Stimulated activated naive B cell treated with anti-CD40 and anti-IgM and Interleukin-4, amounts not matched to agents 10 μg/mL and 1 μg/mL and 100 μg/mL, for 72 hours (primary cell): ENCODE measurements around the gene YBX3.
A peak's percentile ranks its signal among the peaks of the same experiment; 100 is the strongest.

Experiments
- ATAC-seq, 2 donors: fragments of 150-1000 bp; cut with Tn5 transposase; replicated peaks; 2 replicates each; pipeline ENCODE4 v1.10.0; 2021; ENCODE audit warnings: moderate library complexity in 1 of 2
- DNase-seq: peaks from one replicate; pipeline ENCODE4 v3.0.0; 2021
- H3K27ac Mint-ChIP-seq: one replicate; pipeline ENCODE4 v1.8.0; 2022; ENCODE audit warnings: mild to moderate bottlenecking, mixed read lengths
- H3K27me3 Mint-ChIP-seq, 2 donors: one replicate each; pipeline ENCODE4 v1.8.0; 2022; ENCODE audit warnings: mixed read lengths in 2 of 2
- H3K36me3 Mint-ChIP-seq, 2 donors: one replicate each; pipeline ENCODE4 v1.8.0; 2022; ENCODE audit warnings: mixed read lengths in 2 of 2, mild to moderate bottlenecking in 1 of 2
- H3K4me1 Mint-ChIP-seq, 2 donors: one replicate each; pipeline ENCODE4 v1.8.0; 2022; ENCODE audit warnings: mixed read lengths in 2 of 2, mild to moderate bottlenecking in 1 of 2
- H3K4me3 Mint-ChIP-seq, 2 donors: one replicate each; pipeline ENCODE4 v1.8.0; 2022; ENCODE audit warnings: mild to moderate bottlenecking in 2 of 2, mixed read lengths in 2 of 2, moderate library complexity in 1 of 2
- H3K9me3 Mint-ChIP-seq, 2 donors: one replicate each; pipeline ENCODE4 v1.8.0; 2022; ENCODE audit warnings: mixed read lengths in 2 of 2, mild to moderate bottlenecking in 1 of 2

YBX3 gene

DNA sequence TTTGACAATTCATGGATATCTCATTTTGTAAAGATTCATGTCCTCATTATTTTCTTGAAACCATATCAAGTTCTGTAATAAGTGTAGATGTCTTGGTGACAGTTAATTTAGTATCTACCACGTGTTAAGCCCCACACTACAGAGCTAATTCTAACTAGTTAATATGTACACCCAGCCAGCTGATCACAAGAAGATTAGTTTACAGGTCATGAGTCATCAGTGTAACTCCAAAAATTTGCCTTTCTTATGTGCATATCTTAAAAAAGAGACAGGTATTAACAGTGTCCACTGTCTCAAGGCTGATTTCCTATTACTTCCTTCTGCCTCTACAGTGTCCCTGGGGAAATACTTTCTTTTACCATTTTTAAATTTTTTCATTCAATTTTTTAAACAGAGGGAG is 13.3 kb upstream of the YBX3 start:
- no peak for ATAC-seq

DNA sequence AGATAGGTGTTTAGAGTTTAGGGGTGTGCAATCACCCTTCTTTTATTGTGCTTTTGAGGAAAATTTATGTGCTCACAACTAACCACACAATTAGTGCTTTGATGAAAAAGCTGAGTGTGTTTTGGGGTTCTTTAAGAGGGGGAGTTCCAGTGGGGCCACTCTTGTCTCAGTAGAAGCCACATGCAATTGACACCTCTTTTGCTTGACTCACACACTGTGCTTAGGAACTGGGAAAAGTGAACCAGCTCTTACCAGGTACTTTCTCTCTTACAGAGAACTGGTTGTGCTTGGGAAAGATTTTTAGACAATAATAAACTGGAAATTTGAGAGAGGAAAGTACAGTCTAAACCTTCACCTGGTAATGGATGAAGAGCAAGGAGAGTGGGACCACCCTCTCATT is 12.3 kb upstream of the YBX3 start:
- Mint-ChIP-seq H3K27me3 (peaks cover 13 to 16% of the 10 kb centered on the region in 2 donors), H3K27ac (no peak overlapping the region), H3K9me3 (no peaks in the 10 kb centered on the region), H3K36me3 (no peaks in the 10 kb centered on the region), H3K4me3 (no peak overlapping the region), H3K4me1 (no peaks in the 10 kb centered on the region)
- no peak for ATAC-seq
- DNase-seq: no peak

More for the DNA sequence above, 13.3 kb upstream of the YBX3 start:
- no peak for DNase-seq
- no peak overlapping the region for H3K4me3 Mint-ChIP-seq
- no peak overlapping the region for H3K27ac Mint-ChIP-seq
- no peaks in the 10 kb centered on the region for H3K36me3 Mint-ChIP-seq
- no peaks in the 10 kb centered on the region for H3K4me1 Mint-ChIP-seq
- no peaks in the 10 kb centered on the region for H3K9me3 Mint-ChIP-seq
- H3K27me3 Mint-ChIP-seq: peaks cover 13% of the 10 kb centered on the region in 2 donors

DNA sequence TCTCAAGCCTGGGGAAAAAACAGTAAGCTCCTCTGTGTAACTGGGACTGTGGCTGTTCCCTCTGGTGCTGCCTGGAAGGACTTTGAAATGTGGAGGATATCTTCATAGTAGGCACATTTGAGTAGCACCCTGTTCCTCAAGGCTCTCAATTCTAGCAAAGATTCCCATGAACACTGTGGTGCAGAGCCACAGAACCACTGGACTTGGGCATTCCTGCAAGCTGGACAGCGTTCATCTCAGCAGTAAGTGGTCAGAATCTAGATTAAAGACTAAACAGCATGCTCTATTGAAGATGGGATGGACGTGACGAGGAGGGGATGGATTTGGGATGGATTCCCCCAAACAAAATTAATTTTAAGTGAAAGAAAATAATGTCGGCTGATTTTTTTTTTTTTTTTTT is 9.4 kb upstream of the YBX3 start:
- ATAC-seq (no peak), DNase-seq (no peak)
- Mint-ChIP-seq H3K27ac (no peak overlapping the region), H3K4me3 (no peak overlapping the region), H3K4me1 (no peaks in the 10 kb centered on the region), H3K9me3 (no peaks in the 10 kb centered on the region), H3K36me3 (no peaks in the 10 kb centered on the region), H3K27me3 (peaks cover 13 to 16% of the 10 kb centered on the region in 2 donors)

DNA sequence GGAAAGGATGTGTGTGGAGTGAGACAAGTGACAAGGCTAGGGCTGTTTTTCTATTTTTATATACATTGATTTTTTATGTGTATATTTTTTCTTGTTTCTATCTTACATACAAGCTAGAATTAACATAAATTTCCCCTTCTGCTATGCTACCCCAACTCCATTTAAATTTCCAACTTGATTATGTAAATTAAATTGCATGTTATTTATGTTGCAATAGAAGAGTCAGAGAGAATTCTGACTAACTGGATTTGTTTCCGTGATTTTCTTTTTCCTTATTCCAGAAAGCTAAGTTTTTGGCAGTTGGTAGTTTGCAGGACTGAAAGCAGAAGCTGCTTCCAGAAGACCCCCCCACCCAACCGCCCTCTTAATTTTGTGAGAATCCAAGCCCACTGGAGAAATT is 8.9 kb upstream of the YBX3 start:
- Mint-ChIP-seq H3K36me3 (no peaks in the 10 kb centered on the region), H3K4me1 (no peaks in the 10 kb centered on the region), H3K27me3 (peaks cover 13 to 16% of the 10 kb centered on the region in 2 donors), H3K27ac (no peak overlapping the region), H3K9me3 (no peaks in the 10 kb centered on the region), H3K4me3 (no peak overlapping the region)
- ATAC-seq: no peak
- DNase-seq: no peak

DNA sequence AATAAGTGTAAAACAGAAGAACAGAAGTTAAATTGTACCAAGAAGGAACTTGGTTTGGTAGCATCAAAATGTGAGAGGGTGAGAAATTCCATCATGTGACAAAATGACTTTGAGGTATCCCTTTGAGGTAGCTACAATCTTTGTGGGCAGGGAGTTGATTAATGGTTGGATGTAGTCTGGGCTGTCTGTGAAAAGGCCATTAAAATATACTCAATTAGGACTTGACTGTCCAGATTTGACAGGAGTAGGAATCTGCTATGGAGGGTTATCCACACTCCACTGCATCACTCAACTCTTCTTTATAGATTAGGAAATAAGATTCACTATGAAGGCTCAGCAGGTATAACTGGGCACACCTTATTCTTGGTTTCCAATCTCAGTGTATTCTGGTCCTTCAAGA is 7.4 kb upstream of the YBX3 start:
- Mint-ChIP-seq H3K4me3 (no peak overlapping the region), H3K27ac (no peak overlapping the region), H3K27me3 (peaks cover 13 to 16% of the 10 kb centered on the region in 2 donors), H3K36me3 (no peaks in the 10 kb centered on the region), H3K4me1 (no peaks in the 10 kb centered on the region), H3K9me3 (no peaks in the 10 kb centered on the region)
- no peak for ATAC-seq
- no peak for DNase-seq

DNA sequence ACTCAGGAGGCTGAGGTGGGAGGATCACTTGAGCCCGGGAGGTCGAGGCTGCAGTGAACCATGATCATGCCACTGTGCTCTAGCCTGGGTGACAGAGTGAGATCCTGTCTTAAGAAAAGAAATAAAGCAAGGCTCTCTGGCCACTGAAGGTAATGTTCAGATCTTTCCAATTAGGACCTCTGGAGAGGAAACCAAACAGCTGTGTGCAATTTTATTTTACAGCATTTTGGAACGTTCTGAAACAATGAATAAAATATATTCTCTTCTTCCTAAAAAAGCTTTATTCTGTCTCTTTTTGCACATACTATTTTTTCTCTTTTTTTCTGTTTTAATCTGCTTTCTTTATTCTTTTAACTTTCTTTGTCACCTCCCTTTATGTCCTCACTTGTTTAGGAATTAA is 5.0 kb upstream of the YBX3 start:
- Mint-ChIP-seq H3K36me3 (no peaks in the 10 kb centered on the region), H3K9me3 (no peaks in the 10 kb centered on the region), H3K27ac (no peak overlapping the region), H3K27me3 (peaks cover 3 to 8% of the 10 kb centered on the region in 2 donors), H3K4me3 (no peak overlapping the region), H3K4me1 (peaks cover 0 to 10% of the 10 kb centered on the region in 2 donors)
- ATAC-seq (no peak), DNase-seq (no peak)

DNA sequence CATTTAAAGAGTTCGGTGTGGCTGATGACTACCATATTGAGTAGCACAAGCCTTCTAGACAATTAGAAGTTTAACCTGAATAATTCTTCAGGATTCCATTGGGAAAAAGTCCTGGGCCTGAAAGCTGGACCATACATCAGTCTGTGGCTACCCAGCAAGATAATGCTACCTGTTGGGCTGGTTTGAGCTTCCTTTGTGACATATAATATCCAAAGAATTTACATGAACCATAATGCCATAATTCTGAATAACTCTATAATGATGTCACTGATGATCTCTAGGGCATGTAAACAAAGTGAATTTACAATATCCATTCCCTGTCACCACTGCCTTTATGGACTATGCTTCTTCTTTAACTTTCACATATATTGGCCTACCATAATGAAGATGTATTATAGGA is 3.8 kb upstream of the YBX3 start:
- Mint-ChIP-seq H3K27ac (no peak overlapping the region), H3K4me3 (no peak overlapping the region), H3K4me1 (peaks cover 2 to 16% of the 10 kb centered on the region in 2 donors), H3K27me3 (peaks cover 0 to 7% of the 10 kb centered on the region in 2 donors), H3K9me3 (no peaks in the 10 kb centered on the region), H3K36me3 (peaks cover 3 to 5% of the 10 kb centered on the region in 2 donors)
- DNase-seq (no peak), ATAC-seq (no peak)

DNA sequence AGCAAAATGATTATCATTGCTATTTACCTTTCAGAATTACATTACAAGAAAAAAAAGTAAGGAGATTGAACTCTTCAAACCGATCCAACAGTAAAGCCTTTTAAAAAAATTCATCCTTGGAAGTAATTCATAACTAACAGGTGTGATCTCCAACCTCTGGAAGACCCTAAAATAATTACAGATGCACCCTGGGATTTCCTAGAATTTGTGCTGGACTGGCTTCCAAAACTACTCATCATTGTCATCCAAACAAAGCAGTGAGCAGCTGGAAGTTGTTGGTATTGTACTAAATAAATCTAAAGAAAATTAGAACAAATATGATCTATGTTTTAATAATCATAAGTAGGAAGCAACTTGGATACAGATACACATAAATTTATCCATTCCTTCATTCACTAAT is 1.9 kb upstream of the YBX3 start:
- Mint-ChIP-seq H3K27ac (no peak overlapping the region), H3K36me3 (peaks cover 3 to 9% of the 10 kb centered on the region in 2 donors), H3K4me3 (no peak overlapping the region), H3K9me3 (no peaks in the 10 kb centered on the region), H3K4me1 (peaks cover 14 to 34% of the 10 kb centered on the region in 2 donors), H3K27me3 (no peaks in the 10 kb centered on the region)
- no peak for DNase-seq
- ATAC-seq: no peak

DNA sequence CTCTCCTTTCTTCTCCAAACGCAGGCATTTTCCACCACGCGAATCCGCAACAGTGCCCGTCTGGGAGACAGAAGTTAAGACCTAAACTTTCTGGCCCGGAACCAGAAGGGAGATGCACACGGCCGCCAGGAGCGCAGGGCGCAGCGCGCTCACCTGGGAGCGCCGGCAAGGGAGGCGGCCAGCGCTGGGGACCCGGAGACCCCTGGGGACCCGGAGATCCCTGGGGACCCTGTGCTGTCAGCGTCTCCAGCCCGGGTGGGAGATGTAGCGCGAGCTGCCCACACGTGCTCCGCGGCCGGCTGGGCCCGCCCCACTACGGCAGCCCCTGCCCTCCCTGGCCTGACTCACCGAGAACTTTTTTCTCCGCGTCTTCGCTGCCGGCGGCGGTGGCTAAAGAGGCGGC is 620 bp downstream of the YBX3 start:
- DNase-seq (peak; percentile 58), ATAC-seq (peak; percentile 70 to 75)
- H3K27me3 Mint-ChIP-seq: no peaks in the 10 kb centered on the region
- H3K36me3 Mint-ChIP-seq: peaks cover 3 to 13% of the 10 kb centered on the region in 2 donors
- H3K4me3 Mint-ChIP-seq: peak overlapping the region; percentile 93 to 96
- no peaks in the 10 kb centered on the region for H3K9me3 Mint-ChIP-seq
- H3K4me1 Mint-ChIP-seq: peaks cover 19 to 42% of the 10 kb centered on the region in 2 donors
- H3K27ac Mint-ChIP-seq: peak overlapping the region; percentile 93

DNA sequence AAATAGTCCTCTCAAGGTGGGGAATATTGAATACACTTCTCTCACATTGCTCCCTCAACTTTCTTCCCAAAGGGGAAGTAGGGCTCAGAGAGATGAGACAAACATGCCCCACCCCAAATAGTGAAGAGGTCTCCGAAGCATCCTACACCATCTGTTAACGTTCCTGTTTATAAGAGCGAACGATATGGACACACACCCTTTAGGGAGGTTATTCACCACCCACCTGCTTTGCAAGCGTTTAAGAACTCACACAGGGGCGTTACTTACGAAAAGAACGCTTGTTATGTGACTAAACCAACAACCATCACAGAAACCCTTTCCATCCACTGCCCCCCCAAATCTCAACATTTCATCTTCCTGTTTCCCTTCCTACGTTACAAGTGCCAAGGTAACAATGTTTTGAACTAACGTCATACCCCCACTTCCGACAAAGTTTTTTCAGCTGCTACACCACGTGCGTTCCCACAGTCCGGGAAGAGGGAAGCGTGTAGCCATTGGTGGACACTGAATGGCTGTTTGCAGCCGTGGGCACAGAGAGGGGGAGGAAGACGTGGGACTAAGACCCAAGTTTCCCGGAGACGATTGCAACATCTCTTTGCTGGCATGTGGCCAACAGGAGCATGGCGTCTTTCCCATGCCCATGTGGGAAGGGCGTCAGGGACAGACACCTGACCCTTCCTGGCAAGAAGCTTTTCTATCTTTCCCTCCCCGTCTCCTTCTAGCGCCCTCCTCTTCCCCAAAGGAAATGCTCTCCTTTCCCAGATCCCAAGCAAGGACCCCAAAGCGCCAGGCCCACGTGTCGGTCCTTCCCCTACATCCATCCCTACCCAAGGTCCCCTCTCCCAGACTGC is 1.2 kb downstream of the YBX3 start:
- Mint-ChIP-seq H3K4me3 (peak overlapping the region; percentile 93 to 96), H3K27ac (peak overlapping the region; percentile 93), H3K36me3 (peaks cover 3 to 13% of the 10 kb centered on the region in 2 donors), H3K4me1 (peaks cover 19 to 46% of the 10 kb centered on the region in 2 donors), H3K9me3 (no peaks in the 10 kb centered on the region), H3K27me3 (no peaks in the 10 kb centered on the region)
- peak; percentile 61 for DNase-seq
- ATAC-seq: peak; percentile 53 to 65

DNA sequence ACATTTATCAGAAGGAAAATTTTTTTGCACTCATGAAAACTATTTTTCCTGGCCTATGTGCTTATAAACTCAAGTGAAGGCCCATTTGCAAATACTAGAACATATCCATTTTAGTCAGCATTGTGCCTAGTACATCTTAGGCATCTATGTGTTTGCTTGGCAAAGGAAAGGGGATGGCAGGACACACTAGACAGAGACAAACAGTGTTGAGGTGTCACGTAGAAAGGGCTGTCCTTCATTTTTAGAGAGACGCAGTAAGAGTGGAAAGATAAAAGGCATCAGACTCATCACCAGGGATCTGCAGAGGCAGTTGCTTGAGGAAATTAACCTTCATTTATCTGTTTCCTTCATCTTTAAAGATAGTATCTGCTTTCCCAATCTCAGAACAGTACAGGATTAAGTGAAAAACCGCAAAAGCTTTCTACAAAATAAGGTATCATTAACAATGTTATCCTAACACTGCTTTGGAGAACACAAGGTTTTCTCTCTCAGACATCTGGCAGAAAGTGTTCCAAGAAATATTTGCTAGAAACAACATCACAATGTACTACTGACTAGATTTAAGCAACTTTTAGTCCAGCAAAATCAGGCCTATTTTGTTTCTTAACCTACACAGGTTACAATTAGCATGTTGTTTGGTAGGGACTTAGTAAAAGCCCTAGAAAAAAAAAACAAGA is 2.0 kb downstream of the YBX3 start:
- ATAC-seq (no peak), DNase-seq (no peak)
- Mint-ChIP-seq H3K4me3 (peak overlapping the region; percentile 93 to 96), H3K27me3 (no peaks in the 10 kb centered on the region), H3K4me1 (peaks cover 21 to 52% of the 10 kb centered on the region in 2 donors), H3K27ac (no peak overlapping the region), H3K36me3 (peaks cover 3 to 20% of the 10 kb centered on the region in 2 donors), H3K9me3 (no peaks in the 10 kb centered on the region)

DNA sequence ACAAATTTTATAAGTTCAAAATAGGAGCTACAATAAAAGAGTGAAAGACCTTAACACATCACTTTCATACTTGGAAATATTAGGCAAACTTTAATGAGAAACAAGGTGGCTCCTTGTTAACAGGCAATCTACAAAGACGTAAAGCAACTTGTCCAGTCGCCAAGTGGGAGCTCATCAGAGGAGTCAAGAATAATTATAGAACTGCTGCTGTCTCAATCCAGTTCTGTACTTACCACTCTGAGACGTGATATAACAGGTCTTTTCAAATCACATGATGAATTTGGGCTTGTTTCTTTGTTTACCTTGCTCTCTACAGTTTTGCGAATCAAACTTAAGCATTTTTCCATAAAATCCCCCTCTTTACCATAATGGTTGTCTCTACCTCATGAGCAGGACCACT is 3.6 kb downstream of the YBX3 start:
- ATAC-seq (no peak), DNase-seq (no peak)
- no peaks in the 10 kb centered on the region for H3K9me3 Mint-ChIP-seq
- peaks cover 9 to 28% of the 10 kb centered on the region in 2 donors for H3K36me3 Mint-ChIP-seq
- H3K4me3 Mint-ChIP-seq: no peak overlapping the region
- peaks cover 21 to 52% of the 10 kb centered on the region in 2 donors for H3K4me1 Mint-ChIP-seq
- H3K27ac Mint-ChIP-seq: no peak overlapping the region
- no peaks in the 10 kb centered on the region for H3K27me3 Mint-ChIP-seq

DNA sequence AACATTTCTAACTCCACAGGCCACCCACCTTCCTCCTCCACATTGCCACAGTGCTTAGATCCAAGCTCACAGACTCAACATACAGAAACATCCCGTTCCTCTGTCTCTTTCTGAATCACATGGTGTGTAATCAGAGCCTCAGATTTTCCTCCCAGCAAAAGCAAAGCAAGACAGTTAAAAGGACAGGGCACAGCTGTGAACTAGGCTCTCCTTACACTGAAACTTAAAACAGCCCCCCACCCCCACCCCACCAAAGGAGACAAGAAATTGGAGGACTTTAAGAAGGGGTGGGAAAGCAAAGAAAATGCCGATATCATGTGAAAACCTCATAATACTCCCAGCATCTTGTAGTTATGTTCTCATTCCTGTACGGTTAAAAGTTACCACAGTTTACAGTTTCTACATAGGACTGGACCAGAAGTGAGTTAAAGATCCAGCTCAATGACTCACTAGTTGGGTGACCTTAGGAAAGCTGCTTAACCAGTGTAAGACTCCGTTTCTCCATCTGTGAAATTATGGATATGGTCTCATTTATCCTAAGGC is 4.8 kb downstream of the YBX3 start:
- ATAC-seq (no peak), DNase-seq (no peak)
- H3K4me3 Mint-ChIP-seq: no peak overlapping the region
- peaks cover 21 to 42% of the 10 kb centered on the region in 2 donors for H3K4me1 Mint-ChIP-seq
- peaks cover 11 to 28% of the 10 kb centered on the region in 2 donors for H3K36me3 Mint-ChIP-seq
- no peaks in the 10 kb centered on the region for H3K9me3 Mint-ChIP-seq
- H3K27me3 Mint-ChIP-seq: no peaks in the 10 kb centered on the region
- H3K27ac Mint-ChIP-seq: peak overlapping the region; percentile 10

DNA sequence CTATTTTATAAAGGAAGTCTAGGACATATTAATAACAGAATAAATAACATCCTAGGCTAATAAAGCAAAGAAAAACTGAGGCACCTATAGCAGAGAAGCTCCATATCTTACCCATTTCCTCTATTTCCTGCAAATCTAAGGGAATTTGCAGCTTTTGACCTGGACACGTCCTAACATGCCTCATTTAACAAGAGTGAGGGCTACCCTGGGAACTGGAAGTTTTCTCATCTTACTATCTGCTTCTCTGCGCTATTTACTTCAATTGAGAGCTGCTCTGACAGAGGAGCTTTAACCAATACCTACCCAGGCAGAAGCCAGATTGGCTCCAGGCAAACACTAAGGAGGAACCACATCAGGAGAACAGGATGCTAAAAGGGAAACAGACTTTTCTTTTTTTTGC is 5.7 kb downstream of the YBX3 start:
- Mint-ChIP-seq H3K36me3 (peaks cover 15 to 34% of the 10 kb centered on the region in 2 donors), H3K9me3 (no peaks in the 10 kb centered on the region)

More for the DNA sequence above, 5.7 kb downstream of the YBX3 start:
- peaks cover 21 to 40% of the 10 kb centered on the region in 2 donors for H3K4me1 Mint-ChIP-seq
- DNase-seq (no peak), ATAC-seq (no peak)
- no peaks in the 10 kb centered on the region for H3K27me3 Mint-ChIP-seq
- H3K27ac Mint-ChIP-seq: no peak overlapping the region
- no peak overlapping the region for H3K4me3 Mint-ChIP-seq
